VCaP (cell line): ENCODE data around the gene ZNF586.

Experiments used
- H3K27ac ChIP-seq: fragments of 450-650 bp; 2 replicates; pipeline ENCODE4 v1.5.1; 2017
- TF ChIP-seq, protein P1 (sequence below): fragments of 450-650 bp; conservative IDR thresholded peaks from 2 replicates; pipeline ENCODE4 v1.5.1; 2017; ENCODE audit warnings: mild to moderate bottlenecking, moderate library complexity

The ZNF586 gene

DNA sequence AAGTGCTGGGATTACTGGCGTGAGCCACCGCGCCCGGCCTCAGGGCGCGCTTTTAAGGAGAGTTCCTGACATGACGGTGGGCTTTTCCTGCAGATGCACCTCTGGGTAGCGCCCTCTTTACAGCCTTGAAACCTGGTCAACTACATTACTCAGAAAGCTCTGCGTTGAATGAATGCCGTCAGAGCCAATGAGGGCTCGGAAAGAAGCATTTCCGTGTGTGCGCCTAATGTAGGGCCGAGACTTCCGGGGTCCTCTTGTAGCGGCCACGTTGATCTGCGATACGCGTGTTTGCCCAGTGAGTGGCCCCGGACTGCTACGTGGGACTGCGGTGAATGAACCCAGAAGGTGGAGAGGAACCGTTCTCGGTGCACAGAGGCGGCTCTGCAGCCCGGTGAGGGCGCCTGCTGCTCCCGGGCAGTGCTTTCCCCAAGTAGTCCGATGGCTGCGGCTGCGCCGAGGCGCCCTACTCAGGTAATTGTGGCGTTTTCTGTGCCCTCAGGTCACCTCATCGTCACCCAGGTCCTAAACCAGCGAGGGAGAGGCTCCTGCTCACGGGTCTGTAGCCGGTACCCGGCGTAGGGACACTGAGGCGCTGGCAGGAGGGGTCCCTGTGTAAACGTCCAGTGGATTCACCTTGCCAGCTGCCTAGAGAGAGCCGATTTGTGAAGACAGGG is 50.1 kb downstream of the ZNF586 start:
- H3K27ac ChIP-seq, result peak overlapping the region; percentile 97
- TF ChIP-seq, protein P1, sequence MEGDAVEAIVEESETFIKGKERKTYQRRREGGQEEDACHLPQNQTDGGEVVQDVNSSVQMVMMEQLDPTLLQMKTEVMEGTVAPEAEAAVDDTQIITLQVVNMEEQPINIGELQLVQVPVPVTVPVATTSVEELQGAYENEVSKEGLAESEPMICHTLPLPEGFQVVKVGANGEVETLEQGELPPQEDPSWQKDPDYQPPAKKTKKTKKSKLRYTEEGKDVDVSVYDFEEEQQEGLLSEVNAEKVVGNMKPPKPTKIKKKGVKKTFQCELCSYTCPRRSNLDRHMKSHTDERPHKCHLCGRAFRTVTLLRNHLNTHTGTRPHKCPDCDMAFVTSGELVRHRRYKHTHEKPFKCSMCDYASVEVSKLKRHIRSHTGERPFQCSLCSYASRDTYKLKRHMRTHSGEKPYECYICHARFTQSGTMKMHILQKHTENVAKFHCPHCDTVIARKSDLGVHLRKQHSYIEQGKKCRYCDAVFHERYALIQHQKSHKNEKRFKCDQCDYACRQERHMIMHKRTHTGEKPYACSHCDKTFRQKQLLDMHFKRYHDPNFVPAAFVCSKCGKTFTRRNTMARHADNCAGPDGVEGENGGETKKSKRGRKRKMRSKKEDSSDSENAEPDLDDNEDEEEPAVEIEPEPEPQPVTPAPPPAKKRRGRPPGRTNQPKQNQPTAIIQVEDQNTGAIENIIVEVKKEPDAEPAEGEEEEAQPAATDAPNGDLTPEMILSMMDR, result no peak; the same call in 1 of the 2 replicates

DNA sequence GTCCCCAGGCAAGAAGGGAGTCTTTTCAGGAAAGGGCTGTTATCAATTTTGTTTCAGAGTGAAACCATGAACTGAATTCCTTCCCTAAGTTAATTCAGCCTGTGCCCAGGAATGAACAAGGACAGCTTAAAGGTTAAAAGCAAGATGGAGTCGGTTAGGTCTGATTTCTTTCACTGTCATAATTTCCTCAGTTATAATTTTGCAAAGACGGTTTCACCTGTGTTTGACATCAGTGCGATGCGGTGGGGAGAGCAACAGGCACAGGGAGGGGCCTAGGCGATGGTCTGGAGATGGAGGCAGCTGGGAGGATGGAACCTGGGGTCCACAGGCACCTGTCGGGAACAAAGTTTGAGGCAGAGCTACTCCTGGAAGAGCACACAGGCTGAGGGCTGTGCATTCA is 51.1 kb downstream of the ZNF586 start:
- peak overlapping the region; percentile 97 for H3K27ac ChIP-seq
- TF ChIP-seq, protein P1, result no peak

DNA sequence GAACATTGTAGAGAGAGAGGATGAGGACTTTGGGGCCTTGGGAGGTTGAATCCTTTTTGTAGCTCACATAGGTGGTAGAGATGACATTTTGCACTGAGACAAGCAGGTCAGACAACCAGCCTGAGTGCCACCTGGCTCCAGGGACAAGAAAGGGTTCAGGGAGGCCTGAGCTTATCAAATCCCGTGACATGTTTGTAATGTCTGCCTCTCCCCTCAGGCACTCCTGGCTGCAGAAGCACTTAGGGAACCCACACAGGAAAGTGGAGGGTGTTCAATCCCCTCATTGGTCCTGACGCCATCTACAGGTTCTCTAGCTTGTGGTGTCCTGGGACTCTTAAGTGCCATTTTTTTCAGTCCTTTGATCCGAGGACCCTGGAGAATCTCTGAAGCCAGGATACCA is 51.6 kb downstream of the ZNF586 start:
- H3K27ac ChIP-seq, result peak overlapping the region; percentile 97

DNA sequence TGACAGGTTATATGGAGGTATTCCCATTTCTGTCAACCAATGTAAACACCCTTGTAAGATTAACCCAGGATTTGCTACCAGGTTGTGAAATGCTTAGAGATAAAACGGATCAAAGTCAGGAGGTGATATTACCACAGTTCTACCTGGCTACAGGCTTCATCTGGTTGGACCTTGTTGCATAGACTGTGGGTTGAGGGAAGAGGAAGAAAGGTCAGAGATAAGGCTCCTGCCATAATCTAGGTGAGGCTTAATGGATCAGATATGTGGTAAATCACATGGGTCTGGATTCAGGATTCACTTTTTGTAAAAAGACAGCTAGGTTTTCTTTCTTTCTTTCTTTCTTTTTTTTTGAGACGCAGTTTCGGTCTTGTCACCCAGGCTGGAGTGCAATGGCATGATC is 52.0 kb downstream of the ZNF586 start:
- H3K27ac ChIP-seq, result peak overlapping the region; percentile 97

DNA sequence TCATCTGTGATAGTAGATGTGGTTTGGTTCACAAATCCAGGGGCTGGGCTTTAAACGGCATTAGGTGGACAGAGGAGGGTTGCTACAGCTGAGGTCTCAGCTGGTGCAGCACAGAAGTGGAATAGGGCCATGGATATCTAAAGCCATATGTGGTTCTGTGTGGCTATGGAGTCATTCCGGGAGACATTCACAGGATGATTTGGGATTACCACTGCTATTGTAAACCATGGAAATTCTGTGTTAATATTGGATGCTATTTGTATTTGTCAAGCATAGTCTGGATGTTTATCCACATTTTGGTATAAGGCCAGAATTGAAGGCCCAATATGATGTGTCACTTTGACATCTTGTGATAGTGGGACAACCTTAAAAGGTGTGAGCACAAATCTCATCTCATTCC is 53.7 kb downstream of the ZNF586 start:
- peak overlapping the region; percentile 97 for H3K27ac ChIP-seq

DNA sequence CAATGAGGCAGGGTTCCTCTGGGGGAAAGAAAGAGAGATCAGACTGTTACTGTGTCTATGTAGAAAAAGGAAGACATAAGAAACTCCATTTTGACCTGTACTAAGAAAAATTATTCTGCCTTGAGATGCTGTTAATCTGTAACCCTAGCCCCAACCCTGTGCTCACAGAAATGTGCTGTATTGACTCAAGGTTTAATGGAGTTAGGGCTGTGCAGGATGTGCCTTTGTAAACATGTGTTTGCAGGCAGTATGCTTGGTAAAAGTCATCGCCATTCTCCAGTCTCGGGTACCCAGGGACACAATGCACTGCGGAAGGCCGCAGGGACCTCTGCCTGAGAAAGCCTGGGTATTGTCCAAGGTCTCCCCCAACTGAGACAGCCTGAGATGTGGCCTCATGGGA is 54.1 kb downstream of the ZNF586 start:
- peak overlapping the region; percentile 97 for H3K27ac ChIP-seq

DNA sequence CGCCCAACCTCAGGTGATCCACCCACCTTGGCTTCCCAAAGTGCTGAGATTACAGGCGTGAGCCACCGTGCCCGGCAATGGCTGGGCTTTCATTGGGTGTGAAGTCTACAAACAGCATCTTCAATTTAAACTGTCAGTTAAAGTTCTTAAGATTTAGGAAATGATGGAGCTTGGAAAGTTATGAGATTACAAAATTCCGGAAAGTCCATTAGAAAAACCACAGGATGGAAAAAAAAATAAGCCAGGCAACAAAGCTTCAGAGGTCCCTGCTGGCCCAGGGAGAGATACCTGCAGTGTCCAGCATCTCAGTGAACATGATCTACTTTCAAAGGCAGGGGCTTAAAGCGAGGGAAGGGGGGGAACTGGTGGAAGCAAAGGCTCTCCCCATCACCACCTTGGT is 56.0 kb downstream of the ZNF586 start:
- TF ChIP-seq, protein P1, result no peak
- H3K27ac ChIP-seq, result peak overlapping the region; percentile 97

DNA sequence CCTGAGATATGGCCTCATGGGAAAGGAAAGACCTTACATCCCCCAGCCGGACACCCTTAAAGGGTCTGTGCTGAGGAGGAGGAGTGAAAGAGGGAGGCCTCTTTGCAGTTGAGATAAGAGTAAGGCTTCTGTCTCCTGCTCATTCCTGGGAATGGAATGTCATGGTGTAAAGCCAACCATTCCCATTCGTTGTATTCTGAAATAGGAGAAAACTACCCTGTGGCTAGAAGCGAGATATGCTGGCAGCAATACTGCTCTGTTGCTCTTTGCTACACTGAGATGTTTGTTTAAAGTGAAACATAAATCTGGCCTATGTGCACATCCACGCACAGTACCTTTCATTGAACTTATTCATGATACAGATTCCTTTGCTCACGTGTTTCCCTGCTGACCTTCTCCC is 59.8 kb downstream of the ZNF586 start:
- TF ChIP-seq, protein P1, result no peak

DNA sequence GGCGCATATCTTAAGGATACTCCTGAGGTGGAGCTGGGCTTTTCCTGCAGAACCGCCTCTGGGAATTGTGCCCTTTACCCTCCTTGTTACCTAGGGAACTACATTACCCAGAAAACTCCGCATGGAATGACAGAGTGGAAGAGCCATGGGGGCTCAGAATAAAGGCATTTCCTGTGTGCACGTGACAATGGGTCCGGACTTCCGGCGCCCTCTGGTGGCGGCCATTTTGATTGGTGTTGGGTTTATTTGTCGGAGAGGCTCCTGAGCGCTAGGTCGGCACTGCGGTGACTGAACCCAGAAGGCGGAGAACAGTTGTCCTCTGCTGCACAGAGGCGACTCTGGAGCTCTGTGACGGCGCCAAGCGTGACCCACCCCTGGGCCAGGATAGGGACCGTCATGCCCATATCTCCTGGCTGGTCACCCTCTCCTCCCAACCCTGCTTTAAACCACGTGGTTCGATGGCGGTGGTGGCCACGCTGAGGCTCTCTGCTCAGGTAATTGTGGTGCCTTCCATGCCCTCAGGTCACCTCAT is 60.7 kb downstream of the ZNF586 start, which contains the start of gene ZNF587B:
Gene ZNF587B (plus strand): TSS at position 229 of the 532 bp plus-strand sequence. CDS start 230 bp downstream, at position 459.
- H3K27ac ChIP-seq, result peak within 1 kb of the TSS; percentile 97; the same call in 1 of the 2 replicates
- TF ChIP-seq, protein P1, result peak; percentile 63

More for the DNA sequence above, 59.8 kb downstream of the ZNF586 start:
- peak overlapping the region; percentile 97; the same call in 1 of the 2 replicates for H3K27ac ChIP-seq
